Dermis blood vessel endothelial cell (primary cell): ENCODE data around the gene CHEK2. TPM values are rescaled to one million over a fixed set of nuclear protein-coding genes. Genes with fewer than 3 reads are reported as not detected.
"Not testable (repeated sequence)": the region's sequence is repeated elsewhere in the genome, so short reads cannot be mapped to it uniquely, and the experiment has no call there.

Source experiments
- DNase-seq: peaks from one replicate; pipeline ENCODE4 v3.0.0; 2010
- total RNA-seq: library from RNA; depleted of rRNA; stranded (reverse); fragments of >200 nt; gene quantifications from 2 replicates; pipeline ENCODE4 v1.2.3, GENCODE V29; 2014

Gene CHEK2
- 14.8 and 15.7 TPM in 2 replicates for total RNA-seq

GRCh38 chr22:28741785-28742561 lies at the start of gene CHEK2, which contains the start of gene HSCB:
CHEK2 (minus strand) TSS chr22:28741820; CDS start chr22:28734721, 7,099 bp downstream.
HSCB (plus strand) TSS chr22:28742039; CDS start chr22:28742096, 57 bp downstream.
- peak; percentile 100 for DNase-seq

GRCh38 chr22:28791124-28791523 lies 49.5 kb upstream of the CHEK2 start:
- no peak for DNase-seq

GRCh38 chr22:28788601-28789000 lies 47.0 kb upstream of the CHEK2 start:
- DNase-seq, result no peak

- no peak for DNase-seq
Observed at GRCh38 chr22:28783786-28784671, 42.4 kb upstream of the CHEK2 start.

- DNase-seq, result no peak
Observed at GRCh38 chr22:28780296-28780695, 38.7 kb upstream of the CHEK2 start.

- no peak for DNase-seq
Observed at GRCh38 chr22:28779833-28780232, 38.2 kb upstream of the CHEK2 start.

GRCh38 chr22:28774378-28774777 lies 32.8 kb upstream of the CHEK2 start:
- DNase-seq, result no peak

GRCh38 chr22:28773461-28773867 lies 31.8 kb upstream of the CHEK2 start:
- no peak for DNase-seq

- DNase-seq, result peak; percentile 98
Observed at GRCh38 chr22:28772633-28773460, 31.2 kb upstream of the CHEK2 start, which contains the start of gene CCDC117. CCDC117 (plus strand) TSS chr22:28772695; CDS start chr22:28772850, 155 bp downstream.

GRCh38 chr22:28771195-28771791 lies 29.7 kb upstream of the CHEK2 start:
- no peak for DNase-seq

GRCh38 chr22:28769394-28770085 lies 27.9 kb upstream of the CHEK2 start:
- DNase-seq, result no peak

GRCh38 chr22:28768701-28769393 lies 27.2 kb upstream of the CHEK2 start:
- no peak for DNase-seq

- no peak for DNase-seq
Observed at GRCh38 chr22:28766628-28767027, 25.0 kb upstream of the CHEK2 start.

- DNase-seq, result not testable (repeated sequence)
Observed at GRCh38 chr22:28762000-28762399, 20.4 kb upstream of the CHEK2 start.

- no peak for DNase-seq
Observed at GRCh38 chr22:28761449-28761755, 19.8 kb upstream of the CHEK2 start.

GRCh38 chr22:28759861-28760560 lies 18.4 kb upstream of the CHEK2 start:
- DNase-seq, result no peak

- not testable (repeated sequence) for DNase-seq
Observed at GRCh38 chr22:28754512-28754911, 12.9 kb upstream of the CHEK2 start.

- peak; percentile 93 for DNase-seq
Observed at GRCh38 chr22:28750471-28750881, 8.9 kb upstream of the CHEK2 start.

GRCh38 chr22:28743852-28744251 lies 2.2 kb upstream of the CHEK2 start:
- DNase-seq, result no peak

GRCh38 chr22:28742562-28742962 lies 942 bp upstream of the CHEK2 start:
- no peak for DNase-seq
